Activated CD8-positive, alpha-beta T cell treated with anti-CD3 and anti-CD28 coated beads, Interleukin-2, amount 10 ng/mL, durations not matched to agents 7 days and 5 days (primary cell): ENCODE measurements around the gene RAD51B. TPM values are rescaled to one million over a fixed set of nuclear protein-coding genes. Genes with fewer than 3 reads are reported as not detected.

Experiments
- ATAC-seq: fragments of 150-1000 bp; cut with Tn5 transposase; one replicate; pipeline ENCODE4 v1.10.0; 2021; ENCODE audit warnings: moderate library complexity
- CTCF ChIA-PET: fragments of 350-600 bp; sonication (Branson Sonifier 250); formaldehyde crosslinking; loops from one replicate; lab custom pipeline; 2021; ENCODE audit warnings: antibody characterized with exemption; lab: Charles Lee
- POLR2A ChIA-PET: fragments of 350-600 bp; sonication (Branson Sonifier 250); formaldehyde crosslinking; loops from one replicate; lab custom pipeline; 2021; ENCODE audit warnings: antibody characterized with exemption; lab: Charles Lee
- DNase-seq: peaks from one replicate; pipeline ENCODE4 v3.0.0-alpha.2; 2020
- H3K27ac Mint-ChIP-seq: one replicate; pipeline ENCODE4 v1.8.0; 2021; ENCODE audit warnings: mild to moderate bottlenecking, mixed read lengths
- H3K27me3 Mint-ChIP-seq: one replicate; pipeline ENCODE4 v1.8.0; 2021; ENCODE audit warnings: low read depth, mixed read lengths
- H3K36me3 Mint-ChIP-seq: one replicate; pipeline ENCODE4 v1.8.0; 2021; ENCODE audit warnings: low read depth, mixed read lengths
- H3K4me1 Mint-ChIP-seq: one replicate; pipeline ENCODE4 v1.8.0; 2021; ENCODE audit warnings: low read depth, mixed read lengths
- H3K4me3 Mint-ChIP-seq: one replicate; pipeline ENCODE4 v1.8.0; 2021; ENCODE audit warnings: mild to moderate bottlenecking, mixed read lengths
- H3K9me3 Mint-ChIP-seq: one replicate; pipeline ENCODE4 v1.8.0; 2022; ENCODE audit warnings: mixed read lengths; ENCODE audit not compliant: insufficient read depth
- total RNA-seq, 2 experiments: library from RNA; stranded (reverse); gene quantifications; one replicate each; pipeline ENCODE4 v1.2.3, GENCODE V29; 2021

RAD51B gene
- total RNA-seq, 2 experiments from 2014 or later = 34.1 to 38.8 TPM

DNA sequence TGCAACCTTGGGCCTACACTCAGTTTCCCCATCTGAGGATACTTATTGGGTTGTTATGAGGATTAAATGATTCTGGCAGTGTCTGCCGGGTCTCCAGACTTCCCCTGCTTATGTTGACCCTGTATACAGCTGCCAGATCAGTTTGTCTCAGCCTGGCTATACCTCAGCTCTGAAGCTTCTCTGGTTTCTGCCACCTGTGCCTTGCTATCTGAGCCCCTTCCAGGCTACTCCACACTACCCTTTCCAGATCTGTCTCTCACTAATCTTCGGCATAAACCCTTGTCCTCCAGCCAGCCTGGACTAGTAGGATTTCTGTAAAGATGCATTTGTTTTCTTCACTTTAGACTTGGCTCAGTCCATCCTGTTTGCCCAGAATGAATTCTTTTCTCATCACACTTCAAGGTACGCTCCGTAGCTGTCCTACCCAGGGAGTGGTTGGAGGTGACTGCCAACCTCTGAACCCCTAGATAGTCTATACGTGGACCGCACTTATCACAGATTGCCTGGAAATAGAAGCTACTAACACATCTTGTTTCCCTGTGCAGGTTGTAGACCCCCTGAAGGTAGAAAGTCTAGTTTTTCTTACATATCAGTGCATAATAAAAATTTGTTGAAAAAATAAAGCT is 422.4 kb downstream of the RAD51B start:
- ChIA-PET CTCF (interaction anchor here (1.2 to 1.4 kb wide), 3 partner anchors 11 to 602 kb away, joined by 3 to 5 read pairs (median 5); no protein-coding TSS in a partner anchor), POLR2A (no interaction called here)

DNA sequence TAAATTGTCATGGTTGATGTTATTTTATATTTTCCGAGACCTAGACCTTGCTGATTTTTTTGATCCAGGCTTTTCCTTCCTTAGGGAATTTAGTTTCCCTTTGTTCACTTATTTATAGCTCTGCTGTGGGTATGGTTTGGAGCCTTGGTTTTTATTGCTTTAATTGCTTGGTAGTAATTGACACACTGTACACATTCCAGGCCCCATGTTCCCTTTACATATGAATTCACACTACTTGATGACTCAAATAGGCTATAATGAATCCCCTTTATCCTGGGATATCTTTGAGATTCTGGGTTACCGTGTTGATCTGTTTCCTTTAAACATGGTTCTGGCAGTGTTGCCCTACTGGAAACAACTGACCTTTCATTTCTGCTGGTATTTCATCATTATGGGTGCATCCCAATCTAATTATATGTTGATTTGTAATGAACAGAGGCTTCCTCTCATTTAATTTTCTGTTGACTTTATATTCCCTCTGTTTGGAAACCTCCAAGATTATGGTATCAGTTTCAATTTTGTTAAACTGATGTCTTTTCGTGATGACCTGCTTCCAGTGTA is 424.0 kb downstream of the RAD51B start:
- CTCF ChIA-PET = interaction anchor here (1.2 to 1.5 kb wide), 2 partner anchors 11 to 601 kb away, joined by 3 to 5 read pairs; no protein-coding TSS in a partner anchor
- Mint-ChIP-seq H3K4me1 (peaks cover 8% of the 10 kb centered on the region), H3K27me3 (no peaks in the 10 kb centered on the region), H3K27ac (no peak overlapping the region), H3K9me3 (no peaks in the 10 kb centered on the region), H3K36me3 (no peaks in the 10 kb centered on the region), H3K4me3 (no peak overlapping the region)
- ATAC-seq (no peak), DNase-seq (no peak)
- POLR2A ChIA-PET = no interaction called here

More for the DNA sequence above, 422.4 kb downstream of the RAD51B start:
- H3K27ac Mint-ChIP-seq = no peak overlapping the region
- ATAC-seq (no peak), DNase-seq (no peak)
- H3K4me3 Mint-ChIP-seq = no peak overlapping the region
- peaks cover 3% of the 10 kb centered on the region for H3K4me1 Mint-ChIP-seq
- no peaks in the 10 kb centered on the region for H3K27me3 Mint-ChIP-seq
- no peaks in the 10 kb centered on the region for H3K36me3 Mint-ChIP-seq
- no peaks in the 10 kb centered on the region for H3K9me3 Mint-ChIP-seq

DNA sequence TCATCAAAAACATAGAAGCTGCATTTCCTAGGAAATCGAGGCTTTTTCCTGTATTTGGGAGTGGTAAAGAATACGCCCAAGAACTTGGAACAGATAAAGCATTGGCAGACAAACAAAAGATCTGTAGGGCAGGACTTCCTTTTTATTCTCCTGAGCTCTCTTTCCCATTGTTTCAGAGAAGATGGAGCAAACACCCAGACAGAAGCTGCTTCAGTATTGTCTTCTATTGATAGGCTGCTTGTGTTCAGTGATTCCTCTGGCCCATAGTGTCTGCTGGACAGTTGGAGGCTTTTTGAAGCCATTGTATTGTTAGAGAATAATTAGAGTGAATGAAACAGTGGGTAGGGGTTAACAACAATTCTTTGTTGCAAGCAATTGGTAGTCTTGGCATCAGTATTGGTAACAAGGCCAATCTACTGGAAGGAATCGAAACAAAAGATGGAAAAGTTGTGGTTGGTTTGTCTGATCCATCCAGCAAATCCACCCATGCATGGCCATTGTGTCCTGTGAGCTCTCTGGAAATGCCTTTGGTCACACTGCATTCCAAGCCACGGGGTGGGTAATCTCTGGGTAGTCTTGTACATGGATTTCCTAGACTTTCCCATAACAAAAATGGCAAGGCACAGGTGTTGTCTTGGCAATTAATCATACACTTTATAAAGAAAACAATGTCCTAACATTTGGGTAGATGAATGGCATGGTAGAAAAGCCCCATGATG is 424.8 kb downstream of the RAD51B start:
- H3K27me3 Mint-ChIP-seq = no peaks in the 10 kb centered on the region
- DNase-seq (no peak), ATAC-seq (no peak)
- H3K27ac Mint-ChIP-seq = no peak overlapping the region
- ChIA-PET CTCF (interaction anchor here (1.5 to 8.6 kb wide), 3 partner anchors 10 to 573 kb away, joined by 3 to 138 read pairs (median 7); no protein-coding TSS in a partner anchor), POLR2A (no interaction called here)
- H3K36me3 Mint-ChIP-seq = no peaks in the 10 kb centered on the region
- no peaks in the 10 kb centered on the region for H3K9me3 Mint-ChIP-seq
- H3K4me3 Mint-ChIP-seq = no peak overlapping the region
- peaks cover 8% of the 10 kb centered on the region for H3K4me1 Mint-ChIP-seq

DNA sequence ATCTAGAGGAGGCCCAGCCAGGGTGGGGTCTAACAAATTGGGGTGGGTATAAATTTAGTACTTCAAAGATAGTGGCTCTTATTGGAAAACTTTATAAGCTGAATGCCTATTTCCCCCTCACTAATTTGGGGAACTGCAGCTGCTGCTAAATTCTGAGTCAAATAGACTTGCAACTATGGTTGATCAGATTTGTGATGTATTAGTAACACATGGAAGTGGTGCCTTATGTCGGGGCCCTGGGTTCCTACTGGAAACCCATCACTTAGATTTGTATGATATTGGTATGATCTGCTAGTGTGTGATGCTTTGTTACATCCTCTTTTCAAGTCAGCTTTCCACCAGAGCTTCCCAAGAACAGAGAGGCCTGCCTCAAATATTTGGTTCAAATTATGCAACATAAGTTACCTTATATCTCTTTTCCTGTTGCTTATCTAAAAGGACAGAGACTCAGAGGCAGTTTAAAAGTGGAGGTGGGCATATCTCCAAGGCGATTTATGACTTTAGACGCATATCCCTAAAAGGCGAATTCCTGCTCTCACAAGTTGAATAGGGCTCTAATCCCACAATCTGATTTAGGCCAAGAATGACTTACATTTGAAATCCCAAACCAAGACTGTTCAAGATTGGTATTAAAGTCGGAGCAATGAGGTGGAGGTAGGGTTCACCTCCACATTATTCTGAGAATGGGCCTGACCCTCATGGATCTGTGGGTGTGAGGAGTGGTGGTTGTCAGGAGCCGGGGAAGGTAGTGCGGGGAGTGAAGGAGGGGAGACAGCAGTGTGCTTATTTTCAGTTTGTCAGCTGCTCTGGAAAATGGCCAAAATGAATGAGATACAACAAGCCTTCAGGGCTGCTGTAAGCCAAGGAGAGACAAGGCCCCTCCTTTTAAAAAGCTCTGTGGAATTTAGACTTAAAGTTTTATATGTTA is 425.8 kb downstream of the RAD51B start:
- no peaks in the 10 kb centered on the region for H3K27me3 Mint-ChIP-seq
- POLR2A ChIA-PET = interaction anchor here (0.5 to 0.6 kb wide), 2 partner anchors 10 to 188 kb away, joined by 3 read pairs; no protein-coding TSS in a partner anchor
- no peak overlapping the region for H3K4me3 Mint-ChIP-seq
- no peaks in the 10 kb centered on the region for H3K9me3 Mint-ChIP-seq
- H3K27ac Mint-ChIP-seq = no peak overlapping the region
- CTCF ChIA-PET = interaction anchor here (0.7 to 8.6 kb wide), 7 partner anchors 9 to 598 kb away, joined by 3 to 146 read pairs (median 7); partner anchors contain the start of gene ZFP36L1
- DNase-seq (no peak), ATAC-seq (no peak)
- H3K36me3 Mint-ChIP-seq = no peaks in the 10 kb centered on the region
- H3K4me1 Mint-ChIP-seq = peaks cover 13% of the 10 kb centered on the region

DNA sequence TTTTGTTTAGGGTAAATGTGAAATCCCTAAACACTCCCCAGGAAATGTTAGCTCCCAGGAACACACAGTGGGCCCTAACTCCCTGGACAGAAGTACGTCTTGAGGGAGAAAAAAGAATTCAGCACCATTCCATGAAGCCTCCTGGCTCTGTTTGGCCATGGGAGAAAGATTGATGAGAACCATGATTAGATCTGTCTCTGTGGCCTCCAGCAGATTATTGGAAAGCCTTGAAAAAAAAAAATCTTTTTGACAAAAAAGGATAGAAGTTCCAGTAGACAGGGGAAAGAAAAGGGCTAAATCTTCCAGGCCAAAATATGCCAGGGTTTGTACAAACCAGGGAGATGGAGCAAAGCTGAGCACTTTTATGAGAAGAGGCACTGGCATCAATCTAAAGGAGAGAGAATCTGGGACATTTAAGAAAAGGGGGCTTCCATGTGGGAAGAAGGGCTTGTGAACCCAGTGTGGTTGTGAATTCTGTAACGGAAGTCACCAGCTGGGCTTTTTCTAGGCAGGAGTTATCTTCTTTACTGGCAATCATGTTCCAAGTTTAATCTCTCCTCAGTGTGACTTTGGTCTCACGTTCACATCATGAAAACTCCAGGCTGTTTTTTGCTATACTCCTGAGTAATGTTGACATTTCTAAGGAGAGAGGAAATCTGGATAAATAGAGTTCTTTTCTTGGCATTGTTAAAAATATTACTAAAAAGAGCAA is 426.7 kb downstream of the RAD51B start:
- Mint-ChIP-seq H3K27ac (no peak overlapping the region), H3K27me3 (no peaks in the 10 kb centered on the region), H3K36me3 (no peaks in the 10 kb centered on the region), H3K9me3 (no peaks in the 10 kb centered on the region), H3K4me3 (no peak overlapping the region), H3K4me1 (peaks cover 21% of the 10 kb centered on the region)
- DNase-seq (no peak), ATAC-seq (no peak)
- ChIA-PET POLR2A (interaction anchor here (0.5 to 0.6 kb wide), 3 partner anchors 11 to 306 kb away, joined by 3 read pairs; no protein-coding TSS in a partner anchor), CTCF (interaction anchor here (0.6 to 8.6 kb wide), 9 partner anchors 13 to 597 kb away, joined by 3 to 146 read pairs (median 7); partner anchors contain the start of gene ZFP36L1)

DNA sequence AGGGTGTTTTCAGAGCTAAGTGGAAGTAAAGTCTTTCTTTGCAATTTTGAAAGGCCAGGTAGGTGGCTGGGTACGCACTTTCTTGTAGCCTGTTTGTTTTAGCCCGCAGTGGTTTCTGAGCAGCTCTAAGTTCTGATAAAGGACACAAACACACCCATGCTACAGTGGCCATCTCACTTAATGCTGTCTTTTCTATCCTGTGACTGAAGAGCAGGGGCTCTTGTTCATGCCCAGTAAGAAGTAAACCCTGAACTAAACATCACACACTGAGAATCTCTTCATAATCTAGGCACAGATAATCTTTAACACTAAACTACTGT is 427.2 kb downstream of the RAD51B start:
- POLR2A ChIA-PET = interaction anchor here (0.6 kb wide), 1 partner anchor 306 kb away, joined by 3 read pairs; no protein-coding TSS in a partner anchor

DNA sequence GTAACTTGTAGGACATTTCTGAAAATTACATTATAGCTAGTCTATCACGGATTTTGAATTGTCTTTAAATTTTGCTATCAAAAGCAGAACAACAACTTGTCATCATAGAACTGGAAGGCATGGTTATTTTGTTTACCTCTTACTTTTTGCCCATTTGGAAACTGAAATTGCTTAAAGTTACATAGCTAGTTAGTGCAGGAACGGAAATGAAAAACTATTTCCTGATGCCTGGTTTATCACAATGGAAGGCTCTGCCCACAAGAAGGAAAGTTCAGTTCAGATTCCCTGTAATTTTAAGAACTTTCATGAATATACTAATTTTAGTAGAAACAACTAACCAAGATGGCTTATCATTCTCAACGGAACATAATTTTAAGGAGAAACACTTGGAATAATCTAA is 427.7 kb downstream of the RAD51B start:
- DNase-seq (no peak), ATAC-seq (no peak)
- no peaks in the 10 kb centered on the region for H3K27me3 Mint-ChIP-seq
- ChIA-PET CTCF (interaction anchor here (0.7 to 8.6 kb wide), 12 partner anchors 14 to 615 kb away, joined by 3 to 146 read pairs (median 4); partner anchors contain the start of gene ZFP36L1), POLR2A (interaction anchor here (0.6 kb wide), 1 partner anchor 214 kb away, joined by 4 read pairs; no protein-coding TSS in a partner anchor)
- no peaks in the 10 kb centered on the region for H3K36me3 Mint-ChIP-seq
- H3K4me3 Mint-ChIP-seq = no peak overlapping the region
- no peaks in the 10 kb centered on the region for H3K9me3 Mint-ChIP-seq
- H3K27ac Mint-ChIP-seq = no peak overlapping the region
- peaks cover 25% of the 10 kb centered on the region for H3K4me1 Mint-ChIP-seq

More for the DNA sequence above, 427.2 kb downstream of the RAD51B start:
- Mint-ChIP-seq H3K36me3 (no peaks in the 10 kb centered on the region), H3K4me1 (peaks cover 24% of the 10 kb centered on the region), H3K27ac (no peak overlapping the region), H3K4me3 (no peak overlapping the region), H3K27me3 (no peaks in the 10 kb centered on the region), H3K9me3 (no peaks in the 10 kb centered on the region)
- CTCF ChIA-PET = interaction anchor here (0.6 to 8.6 kb wide), 10 partner anchors 13 to 616 kb away, joined by 3 to 146 read pairs (median 4); partner anchors contain the start of gene ZFP36L1
- ATAC-seq (no peak), DNase-seq (no peak)

DNA sequence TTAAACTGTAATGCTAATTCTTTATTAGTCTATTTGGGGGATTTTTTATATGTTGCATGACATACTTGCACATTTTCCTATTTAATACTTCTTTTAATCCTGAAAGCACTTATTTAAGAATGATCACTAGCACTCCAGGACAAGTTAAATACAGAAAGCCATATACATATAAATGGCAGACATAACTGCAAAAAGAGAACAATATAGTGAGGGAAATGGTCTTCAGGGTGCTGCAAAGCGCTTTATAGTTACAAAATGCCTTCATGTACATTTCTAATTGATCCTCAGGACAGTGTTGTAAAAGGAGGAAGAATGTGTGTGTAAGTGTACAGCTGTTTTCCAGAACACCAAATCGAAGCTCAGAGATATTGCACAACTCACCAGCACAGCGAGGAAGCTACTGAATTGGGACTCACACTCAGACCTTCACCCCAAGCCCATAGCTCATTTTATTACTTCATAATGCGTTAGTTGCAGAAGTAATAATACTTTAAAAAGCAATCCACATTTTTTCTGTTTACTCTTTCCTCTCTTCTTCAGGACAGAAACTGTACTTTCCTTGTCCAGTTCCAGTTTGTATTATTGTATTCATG is 428.2 kb downstream of the RAD51B start:
- ATAC-seq (no peak), DNase-seq (no peak)
- no peak overlapping the region for H3K27ac Mint-ChIP-seq
- no peaks in the 10 kb centered on the region for H3K36me3 Mint-ChIP-seq
- H3K9me3 Mint-ChIP-seq = no peaks in the 10 kb centered on the region
- POLR2A ChIA-PET = interaction anchor here (0.6 kb wide), 1 partner anchor 214 kb away, joined by 4 read pairs; no protein-coding TSS in a partner anchor
- no peak overlapping the region for H3K4me3 Mint-ChIP-seq
- H3K27me3 Mint-ChIP-seq = no peaks in the 10 kb centered on the region
- CTCF ChIA-PET = interaction anchor here (1.0 to 8.6 kb wide), 11 partner anchors 11 to 615 kb away, joined by 3 to 146 read pairs (median 5); partner anchors contain the start of gene ZFP36L1
- H3K4me1 Mint-ChIP-seq = peaks cover 25% of the 10 kb centered on the region

DNA sequence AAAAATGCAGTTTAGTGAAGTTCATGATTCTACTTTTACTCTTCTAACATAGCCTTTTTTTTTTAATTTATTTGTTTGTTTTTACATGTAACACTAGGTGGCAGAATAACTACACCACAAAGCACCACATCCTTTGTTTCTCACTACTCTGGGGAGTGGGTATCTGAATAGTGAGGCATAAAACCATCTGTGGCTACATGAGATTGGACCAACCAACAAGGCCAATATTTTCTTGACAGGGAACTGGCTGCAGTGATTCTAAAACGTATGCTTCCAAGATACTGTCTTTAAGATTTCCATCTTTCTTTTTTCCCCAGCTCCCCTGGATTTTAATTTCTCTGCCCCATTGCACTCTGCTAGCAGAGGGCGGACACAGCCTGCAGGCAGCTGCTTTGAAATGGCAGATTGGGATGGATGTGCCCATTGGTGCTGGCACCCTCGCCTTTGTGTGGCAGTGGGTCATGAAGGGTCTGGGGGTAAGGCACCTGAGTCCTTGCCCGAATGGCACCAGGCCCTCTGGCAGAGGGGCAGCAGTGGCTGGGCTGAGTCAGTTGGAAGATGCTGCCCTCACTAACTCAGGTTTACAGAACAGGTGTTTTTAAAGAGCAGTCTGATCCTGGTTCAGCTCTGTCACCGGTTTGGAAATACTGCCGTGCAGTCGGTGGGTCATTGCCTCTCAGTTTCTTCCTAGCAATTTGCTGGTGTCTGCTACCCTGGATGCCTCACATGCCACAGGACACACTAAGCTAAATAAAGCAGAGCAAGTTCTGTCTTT is 429.1 kb downstream of the RAD51B start:
- Mint-ChIP-seq H3K27ac (no peak overlapping the region), H3K4me1 (peaks cover 25% of the 10 kb centered on the region)
- POLR2A ChIA-PET = interaction anchor here (1.2 kb wide), 1 partner anchor 541 kb away, joined by 6 read pairs; no protein-coding TSS in a partner anchor

More for the DNA sequence above, 429.1 kb downstream of the RAD51B start:
- DNase-seq (no peak), ATAC-seq (peak; percentile 53)
- H3K4me3 Mint-ChIP-seq = no peak overlapping the region
- CTCF ChIA-PET = interaction anchor here (0.7 to 8.6 kb wide), 25 partner anchors 8 to 614 kb away, joined by 3 to 146 read pairs (median 4); partner anchors contain the start of gene ZFP36L1
- no peaks in the 10 kb centered on the region for H3K36me3 Mint-ChIP-seq
- no peaks in the 10 kb centered on the region for H3K27me3 Mint-ChIP-seq
- H3K9me3 Mint-ChIP-seq = no peaks in the 10 kb centered on the region
